Tibial nerve (tissue), 4 donors: ENCODE data around the gene ADAMTSL1.

Experiments
- CTCF ChIP-seq, 5 experiments: fragments of 200-600 bp in 3 of 5; fragments of 450-650 bp in 2 of 5; sonication (generic) in 3 of 5; IDR thresholded peaks; one replicate each; pipeline ENCODE4 v1.5.1; 2016 to 2019; ENCODE audit warnings: antibody characterized with exemption in 5 of 5, mild to moderate bottlenecking in 3 of 5, moderate library complexity in 2 of 5
- EP300 ChIP-seq, 2 donors: sonication (generic); formaldehyde crosslinking; IDR thresholded peaks; one replicate each; pipeline ENCODE4 v1.6.1; 2017; ENCODE audit warnings: antibody characterized with exemption in 2 of 2, mild to moderate bottlenecking in 1 of 2
- POLR2A ChIP-seq, 2 donors: fragments of 450-650 bp; IDR thresholded peaks; one replicate each; pipeline ENCODE4 v1.6.1; 2017; ENCODE audit warnings: antibody characterized with exemption in 2 of 2, mild to moderate bottlenecking in 2 of 2, moderate library complexity in 2 of 2

GRCh38 chr9:18706648-18707047 lies 232.7 kb downstream of the ADAMTSL1 start:
- TF ChIP-seq CTCF (IDR thresholded peaks at IDR 0.05) (no peak), POLR2A (IDR thresholded peaks at IDR 0.05) (no peak), EP300 (IDR thresholded peaks at IDR 0.05) (no peak)
